RWPE2 (cell line): ENCODE measurements around the gene IDH2.
"Not testable (repeated sequence)": the region's sequence is repeated elsewhere in the genome, so short reads cannot be mapped to it uniquely, and the experiment has no call there.

Experiments used
- ATAC-seq: fragments of 200-7000 bp; cut with Tn5 transposase; 3 replicates; pipeline ENCODE4 v1.9.1; 2021; ENCODE audit warnings: low read depth
- DNase-seq: peaks from one replicate; pipeline ENCODE4 v3.0.0-alpha.2; 2020; ENCODE audit warnings: low spot score
- H3K27ac ChIP-seq: fragments of 450-650 bp; 2 replicates; pipeline ENCODE4 v1.5.1; 2017; ENCODE audit warnings: mild to moderate bottlenecking; ENCODE audit not compliant: poor library complexity, severe bottlenecking
- H3K27me3 ChIP-seq: fragments of 250-450 bp; sonication (Bioruptor Pico); 2 replicates; pipeline ENCODE4 v1.5.1; 2021; ENCODE audit warnings: mild to moderate bottlenecking, moderate library complexity; ENCODE audit not compliant: insufficient read depth, poor library complexity, severe bottlenecking
- H3K36me3 ChIP-seq: fragments of 250-450 bp; sonication (Bioruptor Pico); 2 replicates; pipeline ENCODE4 v1.5.1; 2020; ENCODE audit warnings: low read depth, mild to moderate bottlenecking, moderate library complexity
- H3K4me1 ChIP-seq: fragments of 250-450 bp; sonication (Bioruptor Pico); 2 replicates; pipeline ENCODE4 v1.5.1; 2021; ENCODE audit warnings: mild to moderate bottlenecking, moderate library complexity; ENCODE audit not compliant: insufficient read depth, poor library complexity, severe bottlenecking
- H3K4me3 ChIP-seq: fragments of 250-450 bp; sonication (Bioruptor Pico); 2 replicates; pipeline ENCODE4 v1.5.1; 2021; ENCODE audit warnings: mild to moderate bottlenecking, moderate library complexity; ENCODE audit not compliant: severe bottlenecking
- H3K9me3 ChIP-seq: fragments of 250-450 bp; sonication (Bioruptor Pico); 2 replicates; pipeline ENCODE4 v1.5.1; 2021; ENCODE audit warnings: mild to moderate bottlenecking, moderate library complexity; ENCODE audit not compliant: severe bottlenecking
- TF ChIP-seq, protein P1 (sequence below): fragments of 450-650 bp; IDR thresholded peaks from one replicate; pipeline ENCODE4 v1.5.1; 2017; ENCODE audit warnings: mild to moderate bottlenecking, moderate library complexity; ENCODE audit not compliant: poor library complexity, severe bottlenecking

IDH2 gene

DNA sequence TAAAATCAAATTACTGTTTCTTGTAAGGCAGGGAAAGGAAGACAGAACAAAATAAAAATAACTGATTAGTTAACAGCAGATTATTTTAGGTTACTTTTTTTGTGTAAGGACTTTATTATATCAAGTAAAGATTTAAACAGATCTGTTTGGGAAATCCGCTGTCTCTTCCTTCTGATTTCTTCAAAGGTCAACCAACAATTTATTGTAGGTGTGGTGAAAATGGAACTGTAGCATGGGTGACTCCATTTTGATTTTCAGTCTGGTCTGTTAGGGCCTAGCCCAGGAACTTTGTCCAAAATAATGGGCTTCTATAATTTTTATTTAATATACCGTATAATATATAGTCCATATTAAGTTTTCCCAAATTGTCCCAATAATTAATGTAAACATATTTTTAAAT lies 13.5 kb upstream of the IDH2 start:
- ATAC-seq, result no peak
- Histone ChIP-seq H3K36me3 (no peaks in the 10 kb centered on the region), H3K4me1 (no peaks in the 10 kb centered on the region), H3K4me3 (no peak overlapping the region), H3K27ac (no peak overlapping the region), H3K27me3 (no peaks in the 10 kb centered on the region), H3K9me3 (no peaks in the 10 kb centered on the region)
- DNase-seq, result no peak
- TF ChIP-seq, protein P1, sequence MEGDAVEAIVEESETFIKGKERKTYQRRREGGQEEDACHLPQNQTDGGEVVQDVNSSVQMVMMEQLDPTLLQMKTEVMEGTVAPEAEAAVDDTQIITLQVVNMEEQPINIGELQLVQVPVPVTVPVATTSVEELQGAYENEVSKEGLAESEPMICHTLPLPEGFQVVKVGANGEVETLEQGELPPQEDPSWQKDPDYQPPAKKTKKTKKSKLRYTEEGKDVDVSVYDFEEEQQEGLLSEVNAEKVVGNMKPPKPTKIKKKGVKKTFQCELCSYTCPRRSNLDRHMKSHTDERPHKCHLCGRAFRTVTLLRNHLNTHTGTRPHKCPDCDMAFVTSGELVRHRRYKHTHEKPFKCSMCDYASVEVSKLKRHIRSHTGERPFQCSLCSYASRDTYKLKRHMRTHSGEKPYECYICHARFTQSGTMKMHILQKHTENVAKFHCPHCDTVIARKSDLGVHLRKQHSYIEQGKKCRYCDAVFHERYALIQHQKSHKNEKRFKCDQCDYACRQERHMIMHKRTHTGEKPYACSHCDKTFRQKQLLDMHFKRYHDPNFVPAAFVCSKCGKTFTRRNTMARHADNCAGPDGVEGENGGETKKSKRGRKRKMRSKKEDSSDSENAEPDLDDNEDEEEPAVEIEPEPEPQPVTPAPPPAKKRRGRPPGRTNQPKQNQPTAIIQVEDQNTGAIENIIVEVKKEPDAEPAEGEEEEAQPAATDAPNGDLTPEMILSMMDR, result no peak

GRCh38 chr15:90114451-90114901 lies 12.2 kb upstream of the IDH2 start:
- Histone ChIP-seq H3K36me3 (no peaks in the 10 kb centered on the region), H3K27me3 (no peaks in the 10 kb centered on the region), H3K4me1 (no peaks in the 10 kb centered on the region), H3K27ac (no peak overlapping the region), H3K9me3 (no peaks in the 10 kb centered on the region), H3K4me3 (no peak overlapping the region)
- DNase-seq (no peak), ATAC-seq (no peak)
- TF ChIP-seq, protein P1, result no peak

DNA sequence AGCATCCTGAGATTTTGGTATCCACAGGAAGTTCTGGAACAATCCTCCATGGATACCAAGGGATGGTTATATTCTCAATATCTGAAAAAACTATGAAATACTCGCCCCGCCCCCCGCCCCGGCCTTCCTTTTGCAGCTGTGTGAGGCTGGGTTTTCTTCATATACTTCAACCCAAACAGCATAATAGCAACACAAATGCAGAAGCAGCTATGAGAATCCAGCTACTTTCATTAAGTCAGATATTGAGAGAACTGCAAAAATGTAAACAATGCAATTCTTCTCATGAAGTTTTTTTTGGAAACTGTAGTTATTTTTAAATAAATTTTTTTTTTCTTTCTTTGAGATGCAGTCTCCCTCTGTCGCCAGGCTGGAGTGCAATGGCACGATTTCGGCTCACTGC lies 10.9 kb upstream of the IDH2 start:
- ATAC-seq (no peak), DNase-seq (no peak)
- H3K4me3 ChIP-seq, result no peak overlapping the region
- TF ChIP-seq, protein P1, result no peak
- H3K27ac ChIP-seq, result no peak overlapping the region
- H3K36me3 ChIP-seq, result no peaks in the 10 kb centered on the region
- no peaks in the 10 kb centered on the region for H3K9me3 ChIP-seq
- H3K4me1 ChIP-seq, result no peaks in the 10 kb centered on the region
- no peaks in the 10 kb centered on the region for H3K27me3 ChIP-seq

DNA sequence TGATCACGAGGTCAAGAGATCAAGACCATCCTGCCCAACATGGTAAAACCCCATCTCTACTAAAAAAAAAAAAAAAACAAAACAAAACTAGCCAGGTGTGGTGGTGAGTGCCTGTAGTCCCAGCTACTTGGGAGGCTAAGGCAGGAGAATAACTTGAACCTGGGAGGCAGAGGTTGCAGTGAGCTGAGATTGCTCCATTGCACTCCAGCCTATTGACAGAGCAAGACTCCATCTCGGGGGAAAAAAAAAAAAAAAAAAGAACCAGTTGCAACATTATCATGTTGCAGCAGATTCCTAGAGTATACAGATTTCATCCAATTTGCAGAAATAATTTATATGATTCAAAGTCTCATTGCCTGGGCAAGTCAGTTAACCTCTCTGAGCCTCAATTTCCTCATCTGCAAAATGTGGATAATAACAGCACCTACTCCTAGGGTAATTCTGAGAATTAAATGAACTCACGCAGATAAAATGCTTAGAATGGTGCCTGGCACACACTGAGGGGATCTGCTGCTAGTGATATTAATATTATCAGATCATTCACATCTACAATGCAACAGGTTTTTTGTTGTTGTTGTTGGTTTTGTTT lies 7.0 kb upstream of the IDH2 start:
- ATAC-seq, H3K4me3 ChIP-seq, H3K27me3 ChIP-seq, DNase-seq, H3K9me3 ChIP-seq, H3K4me1 ChIP-seq, H3K27ac ChIP-seq, H3K36me3 ChIP-seq: not testable (repeated sequence)

DNA sequence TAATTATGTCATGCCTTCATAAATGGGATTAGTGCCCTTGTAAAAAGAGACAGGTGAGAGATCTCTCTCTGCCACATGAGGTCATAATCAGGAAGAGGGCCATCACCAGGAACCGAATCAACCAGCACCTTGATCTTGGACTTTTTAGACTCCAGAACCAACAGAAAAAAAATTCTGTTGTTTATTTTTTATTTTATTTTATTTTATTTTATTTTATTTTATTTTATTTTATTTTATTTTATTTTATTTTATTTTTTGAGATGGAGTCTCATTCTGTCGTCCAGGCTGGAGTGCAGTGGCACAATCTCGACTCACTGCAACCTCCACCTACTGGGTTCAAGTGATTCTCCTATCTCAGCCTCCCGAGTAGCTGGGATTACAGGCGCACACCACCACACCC lies 5.8 kb upstream of the IDH2 start:
- not testable (repeated sequence) for DNase-seq, H3K36me3 ChIP-seq, H3K4me3 ChIP-seq, ATAC-seq, H3K9me3 ChIP-seq, H3K27ac ChIP-seq, H3K27me3 ChIP-seq, H3K4me1 ChIP-seq

- DNase-seq, result no peak
- ATAC-seq, result peak; percentile 72
- Histone ChIP-seq H3K4me1 (peaks cover 6% of the 10 kb centered on the region), H3K27ac (no peak overlapping the region), H3K36me3 (no peaks in the 10 kb centered on the region), H3K27me3 (no peaks in the 10 kb centered on the region), H3K9me3 (no peaks in the 10 kb centered on the region), H3K4me3 (no peak overlapping the region)
- TF ChIP-seq, protein P1, result no peak
These were observed 4.4 kb upstream of the IDH2 start for GRCh38 chr15:90106522-90107117.
